HEK293 (cell line): Measurements from ENCODE around the gene TLL2.

Source experiments
- YY1 ChIP-seq: fragments of 450-650 bp; formaldehyde crosslinking; IDR thresholded peaks from 2 replicates; pipeline ENCODE4 v1.5.1; 2018; ENCODE audit warnings: missing biosample characterization, missing genetic modification characterization
- ZBTB1 ChIP-seq: fragments of 450-650 bp; formaldehyde crosslinking; IDR thresholded peaks from 2 replicates; pipeline ENCODE4 v1.5.1; 2016; ENCODE audit warnings: missing biosample characterization, missing genetic modification characterization
- ZBTB20 ChIP-seq: fragments of 450-650 bp; formaldehyde crosslinking; IDR thresholded peaks from 2 replicates; pipeline ENCODE4 v1.5.1; 2016; ENCODE audit warnings: missing biosample characterization, missing genetic modification characterization
- ZFP41 ChIP-seq: fragments of 450-650 bp; formaldehyde crosslinking; IDR thresholded peaks from 2 replicates; pipeline ENCODE4 v1.5.1; 2016; ENCODE audit warnings: missing biosample characterization, missing genetic modification characterization, borderline replicate concordance
- ZNF2 ChIP-seq: fragments of 450-650 bp; formaldehyde crosslinking; IDR thresholded peaks from 2 replicates; pipeline ENCODE4 v1.5.1; 2016; ENCODE audit warnings: missing biosample characterization, missing genetic modification characterization
- ZNF221 ChIP-seq: fragments of 450-650 bp; formaldehyde crosslinking; IDR thresholded peaks from 2 replicates; pipeline ENCODE4 v1.5.1; 2017; ENCODE audit warnings: missing biosample characterization, missing genetic modification characterization, borderline replicate concordance
- ZNF23 ChIP-seq: fragments of 450-650 bp; formaldehyde crosslinking; IDR thresholded peaks from 2 replicates; pipeline ENCODE4 v1.5.1; 2016; ENCODE audit warnings: missing biosample characterization, missing genetic modification characterization, borderline replicate concordance
- ZNF423 ChIP-seq: fragments of 450-650 bp; formaldehyde crosslinking; IDR thresholded peaks from 2 replicates; pipeline ENCODE4 v1.5.1; 2016; ENCODE audit warnings: missing biosample characterization, missing genetic modification characterization
- ZNF433 ChIP-seq: fragments of 450-650 bp; formaldehyde crosslinking; IDR thresholded peaks from 2 replicates; pipeline ENCODE4 v1.5.1; 2016; ENCODE audit warnings: missing biosample characterization, missing genetic modification characterization, low read depth
- ZNF514 ChIP-seq: fragments of 450-650 bp; formaldehyde crosslinking; IDR thresholded peaks from 2 replicates; pipeline ENCODE4 v1.5.1; 2016; ENCODE audit warnings: missing biosample characterization, missing genetic modification characterization
- TF ChIP-seq, protein P1 (sequence below): fragments of 450-650 bp; formaldehyde crosslinking; IDR thresholded peaks from 2 replicates; pipeline ENCODE4 v1.5.1; 2016; ENCODE audit warnings: missing biosample characterization, missing genetic modification characterization

DNA sequence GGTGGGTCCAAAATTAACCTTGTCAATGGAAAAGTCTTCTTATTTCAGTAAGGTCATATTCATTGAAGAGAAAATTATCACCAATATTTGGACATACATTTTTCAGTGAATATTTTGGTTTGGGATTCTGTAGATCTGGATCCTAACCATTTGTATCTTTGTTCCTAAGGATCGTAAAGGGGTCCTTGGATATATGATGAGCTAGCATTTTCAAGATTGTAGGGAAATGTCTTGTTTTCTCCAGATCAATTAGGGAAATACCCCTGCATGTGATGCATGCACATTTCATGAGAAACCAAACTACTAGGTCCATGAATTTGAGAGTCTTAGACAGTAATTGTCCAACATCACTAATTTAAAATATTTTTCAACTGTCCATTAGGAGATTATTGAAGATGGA lies 191.5 kb downstream of the TLL2 start:
- TF ChIP-seq, protein P1, sequence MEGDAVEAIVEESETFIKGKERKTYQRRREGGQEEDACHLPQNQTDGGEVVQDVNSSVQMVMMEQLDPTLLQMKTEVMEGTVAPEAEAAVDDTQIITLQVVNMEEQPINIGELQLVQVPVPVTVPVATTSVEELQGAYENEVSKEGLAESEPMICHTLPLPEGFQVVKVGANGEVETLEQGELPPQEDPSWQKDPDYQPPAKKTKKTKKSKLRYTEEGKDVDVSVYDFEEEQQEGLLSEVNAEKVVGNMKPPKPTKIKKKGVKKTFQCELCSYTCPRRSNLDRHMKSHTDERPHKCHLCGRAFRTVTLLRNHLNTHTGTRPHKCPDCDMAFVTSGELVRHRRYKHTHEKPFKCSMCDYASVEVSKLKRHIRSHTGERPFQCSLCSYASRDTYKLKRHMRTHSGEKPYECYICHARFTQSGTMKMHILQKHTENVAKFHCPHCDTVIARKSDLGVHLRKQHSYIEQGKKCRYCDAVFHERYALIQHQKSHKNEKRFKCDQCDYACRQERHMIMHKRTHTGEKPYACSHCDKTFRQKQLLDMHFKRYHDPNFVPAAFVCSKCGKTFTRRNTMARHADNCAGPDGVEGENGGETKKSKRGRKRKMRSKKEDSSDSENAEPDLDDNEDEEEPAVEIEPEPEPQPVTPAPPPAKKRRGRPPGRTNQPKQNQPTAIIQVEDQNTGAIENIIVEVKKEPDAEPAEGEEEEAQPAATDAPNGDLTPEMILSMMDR (tag by site-specific recombination), result no peak
- TF ChIP-seq ZBTB20 (no peak), ZFP41 (tag by site-specific recombination) (no peak), ZNF23 (tag by site-specific recombination) (no peak), ZNF2 (tag by site-specific recombination) (no peak), ZBTB1 (no peak), ZNF514 (tag by site-specific recombination) (no peak), YY1 (tag by site-specific recombination) (no peak), ZNF423 (tag by site-specific recombination) (no peak), ZNF433 (tag by site-specific recombination) (no peak), ZNF221 (tag by site-specific recombination) (no peak)
